ENCODE results near the gene SLC39A11.

DNA sequence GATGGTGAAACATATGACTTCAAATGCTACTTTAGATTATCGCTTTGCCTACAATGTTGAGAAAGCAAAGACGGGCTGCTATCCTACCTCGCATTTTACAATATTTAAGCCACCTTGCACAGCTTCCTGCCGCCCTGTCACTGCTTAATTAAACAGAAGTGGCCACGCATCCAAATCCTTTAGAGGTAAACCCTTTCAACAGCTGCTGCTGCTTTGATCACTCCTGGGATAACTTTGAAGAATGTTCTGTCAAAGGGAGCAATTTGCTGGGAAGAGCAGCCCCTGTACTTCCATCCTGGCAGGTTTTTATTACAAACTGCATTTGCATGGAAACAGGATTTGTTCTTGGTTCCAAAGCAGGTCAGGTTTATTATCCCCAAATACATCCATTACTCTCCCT, 48.1 kb upstream of the SLC39A11 start:
- TF ChIP-seq POLR2A (IDR thresholded peaks at IDR 0.05; ENCODE audit: low read depth, low read length) (no peak), POLR2AphosphoS5 (IDR thresholded peaks at IDR 0.05; ENCODE audit: low read depth, low read length) (no peak)

Measured in GM12891 (cell line).